Measurements from ENCODE around the gene CPAMD8. TPM values are rescaled to one million over a fixed set of nuclear protein-coding genes. Genes with fewer than 3 reads are reported as not detected.
A peak's percentile ranks its signal among the peaks of the same experiment; 100 is the strongest.

The CPAMD8 gene
- total and polyA plus RNA-seq, 2 donors (not counting 3 experiments of a cell fraction or from before 2014, with no cell fraction given): 2.2 to 3.9 TPM

GRCh38 chr19:16856091-16856490 is 170.5 kb downstream of the CPAMD8 start:
- Histone ChIP-seq H3K4me1 (ENCODE audit: control insufficient read depth, extremely low read depth, insufficient read depth, low read length) (no peaks in the 10 kb centered on the region), H3K27ac (ENCODE audit: insufficient read depth, low read depth, low read length) (no peak overlapping the region), H3K36me3 (ENCODE audit: control insufficient read depth in 2 of 2, extremely low read depth in 1 of 2, insufficient read depth in 2 of 2, low read length in 2 of 2) (peaks cover 10 to 41% of the 10 kb centered on the region in 2 experiments), H3K4me3 (replicated peaks in 1 of 3; ENCODE audit: insufficient read depth in 1 of 3, low read depth in 1 of 3, low read length in 3 of 3) (no peak overlapping the region), H3K4me2 (ENCODE audit: insufficient read depth, low read length) (no peak overlapping the region), H3K9me3 (replicated peaks; ENCODE audit: control insufficient read depth, insufficient read depth, low read length) (no peaks in the 10 kb centered on the region), H3K79me2 (ENCODE audit: control insufficient read depth, insufficient read depth, low read length) (no peaks in the 10 kb centered on the region), H3K9me1 (replicated peaks; ENCODE audit: control insufficient read depth, extremely low read depth, insufficient read depth, low read length) (no peaks in the 10 kb centered on the region), H2AFZ (ENCODE audit: low read depth, low read length) (no peak overlapping the region), H3K27me3 (ENCODE audit: control insufficient read depth in 2 of 2, insufficient read depth in 2 of 2, low read length in 2 of 2) (no peaks in the 10 kb centered on the region), H3K9ac (replicated peaks; ENCODE audit: extremely low read depth, insufficient read depth, low read length) (no peak overlapping the region), H4K20me1 (replicated peaks; ENCODE audit: control insufficient read depth, extremely low read depth, insufficient read depth, low read length) (no peaks in the 10 kb centered on the region)
- FAIRE-seq: no peak
- DNase-seq (ENCODE audit: low read depth, low spot score): peak; percentile 11
- no peak for TF ChIP-seq MAX (IDR thresholded peaks at IDR 0.05; ENCODE audit: insufficient read depth, insufficient read length)
- no peak for TF ChIP-seq POLR2A (IDR thresholded peaks at IDR 0.05; ENCODE audit: low read depth, low read length)
- TF ChIP-seq GATA2 (IDR thresholded peaks at IDR 0.05; ENCODE audit: insufficient read depth, insufficient read length, low read depth, low read length): no peak
- TF ChIP-seq EZH2 (IDR thresholded peaks at IDR 0.05; ENCODE audit: borderline replicate concordance, low read depth, low read length, severe bottlenecking): no peak
- TF ChIP-seq JUN (IDR thresholded peaks at IDR 0.05; ENCODE audit: borderline replicate concordance, insufficient read depth, insufficient read length, low read depth): no peak
- peak; percentile 19 for TF ChIP-seq FOS (IDR thresholded peaks at IDR 0.05; ENCODE audit: borderline replicate concordance, insufficient read depth, low read length)
- no peak for TF ChIP-seq POLR2AphosphoS5 (IDR thresholded peaks at IDR 0.05; ENCODE audit: insufficient read depth, low read depth, low read length)
- no peak for TF ChIP-seq MYC (IDR thresholded peaks at IDR 0.05; ENCODE audit: low read depth, low read length)
- CTCF ChIA-PET: no interaction called here
- POLR2A ChIA-PET: no interaction called here
- dilution Hi-C loops (cut with MboI; ENCODE audit: extremely low pct_ligation_motif_present, low sequenced_read_pairs) (no loop called here), intact Hi-C loops (cut with micrococcal nuclease) (no loop called here)
- no TSS peak for BruUV-seq (replicated peaks)

- dilution Hi-C loops (cut with MboI; ENCODE audit: extremely low pct_ligation_motif_present, low sequenced_read_pairs): no loop called here
- Histone ChIP-seq H3K36me3 (ENCODE audit: control insufficient read depth in 2 of 2, extremely low read depth in 1 of 2, insufficient read depth in 2 of 2, low read length in 2 of 2) (peaks cover 14 to 50% of the 10 kb centered on the region in 2 experiments), H3K4me2 (ENCODE audit: insufficient read depth, low read length) (no peak overlapping the region), H3K27me3 (ENCODE audit: control insufficient read depth in 2 of 2, insufficient read depth in 2 of 2, low read length in 2 of 2) (no peaks in the 10 kb centered on the region), H3K27ac (ENCODE audit: insufficient read depth, low read depth, low read length) (no peak overlapping the region), H3K9ac (replicated peaks; ENCODE audit: extremely low read depth, insufficient read depth, low read length) (no peak overlapping the region), H3K9me1 (replicated peaks; ENCODE audit: control insufficient read depth, extremely low read depth, insufficient read depth, low read length) (no peaks in the 10 kb centered on the region), H4K20me1 (replicated peaks; ENCODE audit: control insufficient read depth, extremely low read depth, insufficient read depth, low read length) (no peaks in the 10 kb centered on the region), H3K9me3 (replicated peaks; ENCODE audit: control insufficient read depth, insufficient read depth, low read length) (no peaks in the 10 kb centered on the region), H3K4me1 (ENCODE audit: control insufficient read depth, extremely low read depth, insufficient read depth, low read length) (peaks cover 9% of the 10 kb centered on the region), H3K4me3 (replicated peaks in 1 of 3; ENCODE audit: insufficient read depth in 1 of 3, low read depth in 1 of 3, low read length in 3 of 3) (no peak overlapping the region), H2AFZ (ENCODE audit: low read depth, low read length) (no peak overlapping the region), H3K79me2 (ENCODE audit: control insufficient read depth, insufficient read depth, low read length) (no peaks in the 10 kb centered on the region)
- FAIRE-seq (no peak), DNase-seq (ENCODE audit: low read depth, low spot score) (no peak)
- intact Hi-C loops (cut with micrococcal nuclease): loop anchor here (5.0 kb wide), 1 partner anchor 34 kb away; the partner anchor contains the start of gene F2RL3
- ChIA-PET CTCF (no interaction called here), POLR2A (no interaction called here)
- TF ChIP-seq EZH2 (IDR thresholded peaks at IDR 0.05; ENCODE audit: borderline replicate concordance, low read depth, low read length, severe bottlenecking): no peak
- TF ChIP-seq POLR2AphosphoS5 (IDR thresholded peaks at IDR 0.05; ENCODE audit: insufficient read depth, low read depth, low read length): no peak
- no peak for TF ChIP-seq POLR2A (IDR thresholded peaks at IDR 0.05; ENCODE audit: low read depth, low read length)
- no peak for TF ChIP-seq GATA2 (IDR thresholded peaks at IDR 0.05; ENCODE audit: insufficient read depth, insufficient read length, low read depth, low read length)
- BruUV-seq (replicated peaks): no TSS peak
These were observed 173.5 kb downstream of the CPAMD8 start for GRCh38 chr19:16853066-16853465.

Measured in endothelial cell of umbilical vein (primary cell).